HepG2 (cell line): ENCODE data around the gene MRPL18. TPM values are rescaled to one million over a fixed set of nuclear protein-coding genes. Genes with fewer than 3 reads are reported as not detected.
A peak's percentile ranks its signal among the peaks of the same experiment; 100 is the strongest.

ENCODE experiments used
- GFI1 ChIP-seq: sonication (generic); formaldehyde crosslinking; IDR thresholded peaks from 2 replicates; pipeline ENCODE4 v1.5.0; 2020; ENCODE audit warnings: missing genetic modification reagents, mild to moderate bottlenecking, borderline replicate concordance
- GPN1 ChIP-seq: sonication (generic); formaldehyde crosslinking; IDR thresholded peaks from 2 replicates; pipeline ENCODE4 v1.5.1; 2020; ENCODE audit warnings: missing genetic modification reagents, borderline replicate concordance
- HIVEP1 ChIP-seq: sonication (generic); formaldehyde crosslinking; IDR thresholded peaks from 2 replicates; pipeline ENCODE4 v1.4.0; 2020; ENCODE audit warnings: mild to moderate bottlenecking, missing genetic modification reagents
- HMGA1 ChIP-seq: sonication (generic); formaldehyde crosslinking; conservative IDR thresholded peaks from 2 replicates; pipeline ENCODE4 v1.4.0; 2020; ENCODE audit warnings: missing genetic modification reagents
- MNT ChIP-seq: fragments of 450-650 bp; IDR thresholded peaks from 2 replicates; pipeline ENCODE4 v1.6.1; 2016
- RBM22 ChIP-seq: fragments of 200-400 bp; formaldehyde crosslinking; optimal IDR thresholded peaks from 2 replicates; pipeline ENCODE3; 2017; ENCODE audit warnings: mild to moderate bottlenecking, low read length, moderate library complexity
- RORA ChIP-seq: sonication (generic); formaldehyde crosslinking; IDR thresholded peaks from 2 replicates; pipeline ENCODE4 v1.5.0; 2020; ENCODE audit warnings: mild to moderate bottlenecking, missing genetic modification reagents, moderate library complexity
- SMAD1 ChIP-seq: sonication (generic); formaldehyde crosslinking; IDR thresholded peaks from 2 replicates; pipeline ENCODE4 v1.4.0; 2020; ENCODE audit warnings: missing genetic modification reagents, low read depth, mild to moderate bottlenecking, borderline replicate concordance
- SMYD3 ChIP-seq: sonication (generic); formaldehyde crosslinking; IDR thresholded peaks from 2 replicates; pipeline ENCODE4 v1.8.1; 2023; ENCODE audit warnings: mild to moderate bottlenecking, missing genetic modification reagents
- SPEN ChIP-seq: sonication (generic); formaldehyde crosslinking; IDR thresholded peaks from 2 replicates; pipeline ENCODE4 v1.5.1; 2020; ENCODE audit warnings: low read depth, mild to moderate bottlenecking, missing genetic modification reagents
- YEATS4 ChIP-seq: sonication (generic); formaldehyde crosslinking; IDR thresholded peaks from 2 replicates; pipeline ENCODE4 v1.4.0; 2020; ENCODE audit warnings: missing genetic modification reagents, borderline replicate concordance
- ZNF280B ChIP-seq: sonication (generic); formaldehyde crosslinking; IDR thresholded peaks from 2 replicates; pipeline ENCODE4 v1.5.0; 2020; ENCODE audit warnings: missing genetic modification reagents, mild to moderate bottlenecking, borderline replicate concordance
- ZNF317 ChIP-seq: sonication (generic); formaldehyde crosslinking; IDR thresholded peaks from 2 replicates; pipeline ENCODE4 v1.5.0; 2020; ENCODE audit warnings: mild to moderate bottlenecking, missing genetic modification reagents
- ZNF343 ChIP-seq: sonication (generic); formaldehyde crosslinking; IDR thresholded peaks from 2 replicates; pipeline ENCODE4 v1.4.0; 2020; ENCODE audit warnings: mild to moderate bottlenecking, missing genetic modification reagents
- ZNF431 ChIP-seq: sonication (generic); formaldehyde crosslinking; IDR thresholded peaks from 2 replicates; pipeline ENCODE4 v1.9.0; 2022; ENCODE audit warnings: missing genetic modification reagents, low read depth, mild to moderate bottlenecking, borderline replicate concordance
- ZNF614 ChIP-seq: IDR thresholded peaks from 2 replicates; pipeline ENCODE4 v1.6.1; 2018; ENCODE audit warnings: missing biosample characterization, missing genetic modification reagents, inconsistent platforms, borderline replicate concordance
- ZNF660 ChIP-seq: sonication (generic); formaldehyde crosslinking; IDR thresholded peaks from 2 replicates; pipeline ENCODE4 v1.5.1; 2020; ENCODE audit warnings: mild to moderate bottlenecking, low read depth, missing genetic modification reagents, borderline replicate concordance
- ZNF713 ChIP-seq: sonication (generic); formaldehyde crosslinking; IDR thresholded peaks from 2 replicates; pipeline ENCODE4 v1.4.0; 2020; ENCODE audit warnings: mild to moderate bottlenecking, missing genetic modification reagents
- ZSCAN31 ChIP-seq: sonication (generic); formaldehyde crosslinking; IDR thresholded peaks from 2 replicates; pipeline ENCODE4 v1.5.0; 2020; ENCODE audit warnings: low read depth, mild to moderate bottlenecking, missing genetic modification reagents
- polyA plus RNA-seq, 8 experiments: library from polyadenylated mRNA; depleted of rRNA in 3 of 8; stranded (reverse) in 7 of 8; unstranded in 1 of 8; fragments of >200 nt; fragmentation: Illumina TruSeq in 4 of 8; extraction: Trizol in 4 of 8; gene quantifications; 2 replicates each; pipeline versions ENCODE4 v1.2.1 to v1.2.3, GENCODE V29; 2011 to 2016; ENCODE audit warnings: low read depth in 4 of 8, missing spikeins in 1 of 8, mixed read lengths in 1 of 8; ENCODE audit not compliant: insufficient read depth in 1 of 8
- total RNA-seq, 5 experiments: library from RNA; depleted of rRNA; stranded (reverse); fragments of >200 nt; fragmentation: Illumina TruSeq; extraction: Trizol; gene quantifications; 2 replicates each; pipeline ENCODE4 v1.2.3, GENCODE V29; 2016; ENCODE audit warnings: low read depth in 1 of 5
- TF ChIP-seq, protein P1 (sequence below): sonication (generic); formaldehyde crosslinking; IDR thresholded peaks from 2 replicates; pipeline ENCODE4 v1.5.0; 2020; ENCODE audit warnings: missing genetic modification reagents, mild to moderate bottlenecking, borderline replicate concordance
- TF ChIP-seq, protein P2 (sequence below): sonication (generic); formaldehyde crosslinking; IDR thresholded peaks from 2 replicates; pipeline ENCODE4 v1.5.0; 2020; ENCODE audit warnings: mild to moderate bottlenecking, missing genetic modification reagents, borderline replicate concordance

The MRPL18 gene
- total and polyA plus RNA-seq, 2 of the 13 experiments (the other 11 are each of a cell fraction or from before 2014, with no cell fraction given) = 85.6 to 176 TPM

DNA sequence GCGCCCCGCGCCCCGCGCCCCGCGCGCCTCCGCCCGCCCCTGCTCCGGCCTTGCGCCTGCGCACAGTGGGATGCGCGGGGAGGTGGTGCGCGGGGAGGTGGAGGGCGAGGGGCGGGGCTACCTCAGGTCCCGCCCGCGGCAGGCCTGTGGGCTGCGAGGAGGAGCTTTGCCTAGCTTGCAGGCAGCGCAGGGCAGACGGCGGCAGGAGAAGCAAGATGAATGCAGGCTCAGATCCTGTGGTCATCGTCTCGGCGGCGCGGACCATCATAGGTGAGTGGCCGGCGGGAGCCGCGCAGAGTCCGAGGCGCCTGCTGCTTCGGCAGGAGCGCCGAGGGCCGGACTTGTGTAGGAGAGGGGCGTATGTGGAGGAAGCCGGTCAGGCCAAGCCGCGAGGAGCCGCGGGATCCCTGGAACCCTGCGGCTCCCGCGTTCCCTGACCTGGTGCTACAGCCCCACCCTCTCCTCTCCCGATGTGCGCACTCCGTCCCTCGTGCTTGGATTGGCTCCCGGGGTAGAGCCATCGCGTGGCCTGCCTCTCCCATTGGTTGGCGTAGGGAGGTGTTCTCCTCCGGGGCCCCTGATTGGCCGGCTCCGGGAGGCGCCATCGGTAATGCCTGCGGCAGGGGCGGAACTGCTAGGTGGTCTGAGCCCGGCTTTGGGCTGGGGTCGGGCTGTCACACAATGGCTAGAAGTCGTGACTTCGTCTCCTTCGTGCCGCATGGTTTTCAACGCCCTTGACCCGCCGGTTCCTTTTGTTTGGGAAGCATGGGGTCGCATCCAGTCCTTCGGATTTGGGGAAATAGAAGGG lies 28.2 kb upstream of the MRPL18 start, which contains the start of gene ACAT2 (continued):
- TF ChIP-seq RBM22 (no peak), SMAD1 (CRISPR knock-in tag) (no peak; the same call in 1 of the 2 replicates), ZNF614 (CRISPR knock-in tag) (peak; percentile 14; the same call in 1 of the 2 replicates), RORA (no peak), SPEN (CRISPR knock-in tag) (peak; percentile 60), ZNF431 (CRISPR knock-in tag) (no peak), SMYD3 (peak; percentile 87), YEATS4 (CRISPR knock-in tag) (peak; percentile 95), ZNF343 (peak; percentile 49; the same call in 1 of the 2 replicates), GPN1 (CRISPR knock-in tag) (peak; percentile 95; the same call in 1 of the 2 replicates), ZNF317 (CRISPR knock-in tag) (peak; percentile 92), MNT (no peak), HMGA1 (CRISPR knock-in tag) (no peak), HIVEP1 (CRISPR knock-in tag) (peak; percentile 83; the same call in 1 of the 2 replicates), GFI1 (peak; percentile 67; the same call in 1 of the 2 replicates), ZSCAN31 (peak; percentile 98), ZNF713 (CRISPR knock-in tag) (no peak), ZNF280B (CRISPR knock-in tag) (no peak; the same call in 1 of the 2 replicates), ZNF660 (CRISPR knock-in tag) (no peak)
- TF ChIP-seq, protein P1, sequence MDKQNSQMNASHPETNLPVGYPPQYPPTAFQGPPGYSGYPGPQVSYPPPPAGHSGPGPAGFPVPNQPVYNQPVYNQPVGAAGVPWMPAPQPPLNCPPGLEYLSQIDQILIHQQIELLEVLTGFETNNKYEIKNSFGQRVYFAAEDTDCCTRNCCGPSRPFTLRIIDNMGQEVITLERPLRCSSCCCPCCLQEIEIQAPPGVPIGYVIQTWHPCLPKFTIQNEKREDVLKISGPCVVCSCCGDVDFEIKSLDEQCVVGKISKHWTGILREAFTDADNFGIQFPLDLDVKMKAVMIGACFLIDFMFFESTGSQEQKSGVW = peak; percentile 96; the same call in 1 of the 2 replicates
- TF ChIP-seq, protein P2, sequence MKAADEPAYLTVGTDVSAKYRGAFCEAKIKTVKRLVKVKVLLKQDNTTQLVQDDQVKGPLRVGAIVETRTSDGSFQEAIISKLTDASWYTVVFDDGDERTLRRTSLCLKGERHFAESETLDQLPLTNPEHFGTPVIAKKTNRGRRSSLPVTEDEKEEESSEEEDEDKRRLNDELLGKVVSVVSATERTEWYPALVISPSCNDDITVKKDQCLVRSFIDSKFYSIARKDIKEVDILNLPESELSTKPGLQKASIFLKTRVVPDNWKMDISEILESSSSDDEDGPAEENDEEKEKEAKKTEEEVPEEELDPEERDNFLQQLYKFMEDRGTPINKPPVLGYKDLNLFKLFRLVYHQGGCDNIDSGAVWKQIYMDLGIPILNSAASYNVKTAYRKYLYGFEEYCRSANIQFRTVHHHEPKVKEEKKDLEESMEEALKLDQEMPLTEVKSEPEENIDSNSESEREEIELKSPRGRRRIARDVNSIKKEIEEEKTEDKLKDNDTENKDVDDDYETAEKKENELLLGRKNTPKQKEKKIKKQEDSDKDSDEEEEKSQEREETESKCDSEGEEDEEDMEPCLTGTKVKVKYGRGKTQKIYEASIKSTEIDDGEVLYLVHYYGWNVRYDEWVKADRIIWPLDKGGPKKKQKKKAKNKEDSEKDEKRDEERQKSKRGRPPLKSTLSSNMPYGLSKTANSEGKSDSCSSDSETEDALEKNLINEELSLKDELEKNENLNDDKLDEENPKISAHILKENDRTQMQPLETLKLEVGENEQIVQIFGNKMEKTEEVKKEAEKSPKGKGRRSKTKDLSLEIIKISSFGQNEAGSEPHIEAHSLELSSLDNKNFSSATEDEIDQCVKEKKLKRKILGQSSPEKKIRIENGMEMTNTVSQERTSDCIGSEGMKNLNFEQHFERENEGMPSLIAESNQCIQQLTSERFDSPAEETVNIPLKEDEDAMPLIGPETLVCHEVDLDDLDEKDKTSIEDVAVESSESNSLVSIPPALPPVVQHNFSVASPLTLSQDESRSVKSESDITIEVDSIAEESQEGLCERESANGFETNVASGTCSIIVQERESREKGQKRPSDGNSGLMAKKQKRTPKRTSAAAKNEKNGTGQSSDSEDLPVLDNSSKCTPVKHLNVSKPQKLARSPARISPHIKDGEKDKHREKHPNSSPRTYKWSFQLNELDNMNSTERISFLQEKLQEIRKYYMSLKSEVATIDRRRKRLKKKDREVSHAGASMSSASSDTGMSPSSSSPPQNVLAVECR (CRISPR knock-in tag) = peak; percentile 98
